ENCODE measurements around the gene KRTAP1-4. TPM values are rescaled to one million over a fixed set of nuclear protein-coding genes. Genes with fewer than 3 reads are reported as not detected.
"Not testable (repeated sequence)": the region's sequence is repeated elsewhere in the genome, so short reads cannot be mapped to it uniquely, and the experiment has no call there.

Gene KRTAP1-4
- total RNA-seq, 4 donors from 2014 or later: not detected

DNA sequence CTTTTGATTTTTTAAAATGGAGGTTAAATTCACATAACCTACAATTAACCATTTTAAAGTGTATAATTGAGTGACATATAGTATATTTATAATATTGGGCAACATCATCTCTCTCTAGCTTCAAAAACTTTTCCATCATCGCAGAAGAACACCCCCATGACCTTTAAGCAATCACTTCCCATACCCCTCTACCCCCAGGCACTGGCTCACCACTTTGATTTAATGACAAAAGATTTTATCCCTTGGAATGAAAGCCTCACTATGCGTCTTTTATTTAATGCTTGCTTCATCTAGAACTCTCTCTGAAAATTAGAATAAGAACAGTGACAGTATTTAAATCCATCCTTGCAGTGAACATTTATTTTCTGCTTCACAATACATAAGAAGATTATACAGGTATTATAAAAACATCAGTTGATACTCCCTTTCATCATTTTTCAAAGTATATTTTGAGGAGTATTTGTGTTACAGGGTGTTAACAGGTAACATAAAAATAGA lies 7.9 kb upstream of the KRTAP1-4 start:
- TF ChIP-seq POLR2A (IDR thresholded peaks at IDR 0.05): no peak
- no peak for TF ChIP-seq EP300 (IDR thresholded peaks at IDR 0.05; ENCODE audit: low read depth)
- TF ChIP-seq, protein P1, sequence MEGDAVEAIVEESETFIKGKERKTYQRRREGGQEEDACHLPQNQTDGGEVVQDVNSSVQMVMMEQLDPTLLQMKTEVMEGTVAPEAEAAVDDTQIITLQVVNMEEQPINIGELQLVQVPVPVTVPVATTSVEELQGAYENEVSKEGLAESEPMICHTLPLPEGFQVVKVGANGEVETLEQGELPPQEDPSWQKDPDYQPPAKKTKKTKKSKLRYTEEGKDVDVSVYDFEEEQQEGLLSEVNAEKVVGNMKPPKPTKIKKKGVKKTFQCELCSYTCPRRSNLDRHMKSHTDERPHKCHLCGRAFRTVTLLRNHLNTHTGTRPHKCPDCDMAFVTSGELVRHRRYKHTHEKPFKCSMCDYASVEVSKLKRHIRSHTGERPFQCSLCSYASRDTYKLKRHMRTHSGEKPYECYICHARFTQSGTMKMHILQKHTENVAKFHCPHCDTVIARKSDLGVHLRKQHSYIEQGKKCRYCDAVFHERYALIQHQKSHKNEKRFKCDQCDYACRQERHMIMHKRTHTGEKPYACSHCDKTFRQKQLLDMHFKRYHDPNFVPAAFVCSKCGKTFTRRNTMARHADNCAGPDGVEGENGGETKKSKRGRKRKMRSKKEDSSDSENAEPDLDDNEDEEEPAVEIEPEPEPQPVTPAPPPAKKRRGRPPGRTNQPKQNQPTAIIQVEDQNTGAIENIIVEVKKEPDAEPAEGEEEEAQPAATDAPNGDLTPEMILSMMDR (IDR thresholded peaks at IDR 0.05): no peak
- no peak for TF ChIP-seq POLR2AphosphoS5 (IDR thresholded peaks at IDR 0.05)
- intact Hi-C loops (cut with DNase I; ENCODE audit: low total_unique reads): no loop called here
- Histone ChIP-seq H3K27ac (no peak overlapping the region), H3K9me3 (no peaks in the 10 kb centered on the region), H3K4me1 (no peaks in the 10 kb centered on the region), H3K36me3 (no peaks in the 10 kb centered on the region), H3K27me3 (peaks cover 6% of the 10 kb centered on the region), H3K4me3 (no peak overlapping the region)
- WGBS, 2 donors (ENCODE audit: low coverage in 1 of 2): 83% methylated on average over 2 of the region's 2 CpGs
- in situ Hi-C loops (cut with MboI; ENCODE audit: low pct_ligation_motif_present in 1 of 4, low pct_unique_long_range_greater_than_20kb in 1 of 4, low sequenced_read_pairs in 3 of 4): no loop called here
- DNase-seq: no peak

DNA sequence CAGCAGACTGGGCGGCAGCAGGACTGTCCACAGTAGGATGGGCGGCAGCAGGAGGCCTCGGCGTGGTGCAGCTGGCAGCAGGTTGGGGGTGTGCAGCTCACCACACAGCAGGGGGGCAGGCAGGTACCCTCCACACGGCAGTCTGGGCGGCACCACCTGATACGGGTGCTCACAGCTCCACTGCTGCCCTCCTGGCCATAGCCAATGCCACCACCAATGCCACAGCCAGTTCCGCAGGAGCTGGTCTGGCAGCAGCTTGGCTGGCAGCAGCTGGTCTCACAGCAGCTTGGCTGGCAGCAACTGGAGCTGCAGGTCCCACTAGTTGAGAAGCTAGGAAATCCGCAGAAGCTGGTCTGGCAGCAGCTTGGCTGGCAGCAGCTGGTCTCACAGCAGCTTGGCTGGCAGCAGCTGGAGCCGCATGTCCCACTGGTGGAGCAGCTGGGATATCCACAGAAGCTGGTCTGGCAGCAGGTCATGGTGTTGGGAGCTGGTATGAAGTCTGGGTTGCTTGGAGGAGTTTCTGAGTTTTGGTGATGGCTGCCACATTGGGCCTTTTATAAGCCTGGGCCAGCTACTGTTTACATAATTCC lies 4.4 kb upstream of the KRTAP1-4 start, which contains the start of gene KRTAP1-3:
TSS of gene KRTAP1-3 (minus strand) at position 529 of the 590 bp plus-strand sequence. CDS start at position 476, 53 bp downstream.
- H3K9me3 ChIP-seq; H3K27me3 ChIP-seq; DNase-seq; intact Hi-C loops (cut with DNase I; ENCODE audit: low total_unique reads); H3K4me3 ChIP-seq; H3K36me3 ChIP-seq; H3K4me1 ChIP-seq; in situ Hi-C loops (cut with MboI; ENCODE audit: low pct_ligation_motif_present in 1 of 4, low pct_unique_long_range_greater_than_20kb in 1 of 4, low sequenced_read_pairs in 3 of 4); H3K27ac ChIP-seq: not testable (repeated sequence)
- WGBS, 2 donors (ENCODE audit: low coverage in 1 of 2): 94% methylated on average over 8 of the region's 10 CpGs; no CpG with 5 or more reads in 1 of the 2 donors

DNA sequence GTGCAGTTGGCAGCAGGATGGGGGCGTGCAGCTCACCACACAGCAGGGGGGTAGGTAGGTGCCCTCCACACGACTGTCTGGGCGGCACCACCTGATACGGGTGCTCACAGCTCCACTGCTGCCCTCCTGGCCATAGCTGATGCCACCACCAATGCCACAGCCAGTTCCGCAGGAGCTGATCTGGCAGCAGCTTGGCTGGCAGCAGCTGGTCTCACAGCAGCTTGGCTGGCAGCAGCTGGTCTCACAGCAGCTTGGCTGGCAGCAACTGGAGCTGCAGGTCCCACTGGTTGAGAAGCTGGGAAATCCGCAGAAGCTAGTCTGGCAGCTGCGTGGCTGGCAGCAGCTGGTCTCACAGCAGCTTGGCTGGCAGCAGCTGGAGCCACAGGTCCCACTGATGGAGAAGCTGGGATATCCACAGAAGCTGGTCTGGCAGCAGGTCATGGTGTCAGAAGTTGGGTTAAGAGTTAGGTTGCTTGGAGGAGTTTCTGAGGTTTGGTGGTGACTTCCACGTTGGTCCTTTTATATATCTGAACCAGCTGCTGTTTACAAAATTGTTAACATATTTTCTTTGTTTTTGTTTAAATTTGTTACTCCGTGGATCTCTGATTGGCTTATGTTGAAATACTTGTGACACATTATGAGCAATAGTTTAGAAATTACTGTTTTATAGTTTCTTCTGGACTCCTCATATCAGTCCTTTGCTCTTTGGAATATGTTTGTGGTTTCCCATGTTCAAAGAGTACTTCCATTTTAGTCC lies 3.1 kb downstream of the KRTAP1-4 start, which contains the start of gene KRTAP1-5:
TSS of gene KRTAP1-5 (minus strand) at position 494 of the 757 bp plus-strand sequence. CDS start at position 441, 53 bp downstream.
- intact Hi-C loops (cut with DNase I; ENCODE audit: low total_unique reads) (no loop called here), in situ Hi-C loops (cut with MboI; ENCODE audit: low pct_ligation_motif_present in 1 of 4, low pct_unique_long_range_greater_than_20kb in 1 of 4, low sequenced_read_pairs in 3 of 4) (no loop called here)

DNA sequence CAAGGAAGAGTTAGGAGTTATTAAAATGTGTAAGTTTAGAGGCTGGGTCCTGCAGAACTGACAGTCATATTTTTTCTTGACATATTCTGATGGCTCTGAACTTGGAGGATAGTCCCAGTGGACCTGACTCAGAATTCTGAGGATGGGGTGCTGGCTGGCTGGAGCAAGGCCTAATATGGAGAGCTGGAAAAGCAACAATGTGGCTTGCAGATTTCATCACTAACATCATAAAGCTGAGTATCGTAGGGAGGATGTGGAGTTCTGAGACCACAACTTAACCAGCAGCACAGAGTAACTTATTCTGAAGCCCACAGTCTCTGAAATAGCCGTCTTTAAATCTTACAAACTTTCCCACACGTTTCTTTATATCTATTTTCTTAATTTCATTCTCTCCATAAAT lies 5.3 kb downstream of the KRTAP1-4 start:
- WGBS, 2 donors (ENCODE audit: low coverage in 1 of 2): 73 to 81% methylated on average over 3 of the region's 3 CpGs
- no peaks in the 10 kb centered on the region for H3K27me3 ChIP-seq
- no peaks in the 10 kb centered on the region for H3K9me3 ChIP-seq
- in situ Hi-C loops (cut with MboI; ENCODE audit: low pct_ligation_motif_present in 1 of 4, low pct_unique_long_range_greater_than_20kb in 1 of 4, low sequenced_read_pairs in 3 of 4): no loop called here
- TF ChIP-seq, protein P1 (IDR thresholded peaks at IDR 0.05): no peak
- TF ChIP-seq EP300 (IDR thresholded peaks at IDR 0.05; ENCODE audit: low read depth) (no peak), POLR2A (IDR thresholded peaks at IDR 0.05) (no peak), POLR2AphosphoS5 (IDR thresholded peaks at IDR 0.05) (no peak)
- no peaks in the 10 kb centered on the region for H3K4me1 ChIP-seq
- no peak overlapping the region for H3K27ac ChIP-seq
- no peak overlapping the region for H3K4me3 ChIP-seq
- DNase-seq: no peak
- intact Hi-C loops (cut with DNase I; ENCODE audit: low total_unique reads): no loop called here
- no peaks in the 10 kb centered on the region for H3K36me3 ChIP-seq

More for the DNA sequence above, 3.1 kb downstream of the KRTAP1-4 start, which contains the start of gene KRTAP1-5:
- Histone ChIP-seq H3K36me3 (no peaks in the 10 kb centered on the region), H3K27ac (no peak within 1 kb of the TSS), H3K9me3 (no peaks in the 10 kb centered on the region), H3K4me1 (no peaks in the 10 kb centered on the region), H3K27me3 (peaks cover 3% of the 10 kb centered on the region), H3K4me3 (no peak within 1 kb of the TSS)
- 46 to 76% methylated on average over 2 to 8 of the region's 9 CpGs for WGBS, 2 donors (ENCODE audit: low coverage in 1 of 2)
- TF ChIP-seq, protein P1 (IDR thresholded peaks at IDR 0.05): no peak
- TF ChIP-seq POLR2AphosphoS5 (IDR thresholded peaks at IDR 0.05): no peak
- no peak for TF ChIP-seq POLR2A (IDR thresholded peaks at IDR 0.05)
- TF ChIP-seq EP300 (IDR thresholded peaks at IDR 0.05; ENCODE audit: low read depth): no peak
- no peak for DNase-seq

All from transverse colon (tissue), 4 donors.